ENCODE results near the gene SUPT16H.
"Not testable (repeated sequence)": the region's sequence is repeated elsewhere in the genome, so short reads cannot be mapped to it uniquely, and the experiment has no call there.

SUPT16H gene

DNA sequence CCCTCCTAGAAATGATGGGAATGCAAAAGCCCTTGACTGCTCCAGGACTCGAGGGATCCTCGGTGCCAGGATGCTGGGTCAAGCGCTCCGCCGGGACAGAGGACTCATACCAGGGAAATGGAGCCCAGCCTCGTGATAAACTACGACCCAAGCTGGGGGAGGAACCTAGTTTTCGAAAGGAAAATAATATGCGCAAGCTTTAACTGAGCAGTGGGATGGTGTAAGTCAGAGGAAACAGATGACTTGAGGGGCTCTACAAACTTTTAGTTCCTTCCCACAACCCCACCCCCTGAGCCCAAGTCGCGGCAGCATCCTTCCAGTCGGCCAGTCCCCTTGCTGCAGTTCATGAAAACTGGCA lies 654 bp upstream of the SUPT16H start:
- Mint-ChIP-seq H3K36me3 (peaks cover 25 to 28% of the 10 kb centered on the region in 2 donors), H3K4me1 (peaks cover 22 to 34% of the 10 kb centered on the region in 2 donors), H3K4me3 (peak overlapping the region; percentile 97 to 100), H3K27me3 (no peaks in the 10 kb centered on the region), H3K27ac (peak overlapping the region; percentile 100), H3K9me3 (no peaks in the 10 kb centered on the region)
- ATAC-seq (replicated peaks) = peak; percentile 53 to 61
- no peak for DNase-seq

DNA sequence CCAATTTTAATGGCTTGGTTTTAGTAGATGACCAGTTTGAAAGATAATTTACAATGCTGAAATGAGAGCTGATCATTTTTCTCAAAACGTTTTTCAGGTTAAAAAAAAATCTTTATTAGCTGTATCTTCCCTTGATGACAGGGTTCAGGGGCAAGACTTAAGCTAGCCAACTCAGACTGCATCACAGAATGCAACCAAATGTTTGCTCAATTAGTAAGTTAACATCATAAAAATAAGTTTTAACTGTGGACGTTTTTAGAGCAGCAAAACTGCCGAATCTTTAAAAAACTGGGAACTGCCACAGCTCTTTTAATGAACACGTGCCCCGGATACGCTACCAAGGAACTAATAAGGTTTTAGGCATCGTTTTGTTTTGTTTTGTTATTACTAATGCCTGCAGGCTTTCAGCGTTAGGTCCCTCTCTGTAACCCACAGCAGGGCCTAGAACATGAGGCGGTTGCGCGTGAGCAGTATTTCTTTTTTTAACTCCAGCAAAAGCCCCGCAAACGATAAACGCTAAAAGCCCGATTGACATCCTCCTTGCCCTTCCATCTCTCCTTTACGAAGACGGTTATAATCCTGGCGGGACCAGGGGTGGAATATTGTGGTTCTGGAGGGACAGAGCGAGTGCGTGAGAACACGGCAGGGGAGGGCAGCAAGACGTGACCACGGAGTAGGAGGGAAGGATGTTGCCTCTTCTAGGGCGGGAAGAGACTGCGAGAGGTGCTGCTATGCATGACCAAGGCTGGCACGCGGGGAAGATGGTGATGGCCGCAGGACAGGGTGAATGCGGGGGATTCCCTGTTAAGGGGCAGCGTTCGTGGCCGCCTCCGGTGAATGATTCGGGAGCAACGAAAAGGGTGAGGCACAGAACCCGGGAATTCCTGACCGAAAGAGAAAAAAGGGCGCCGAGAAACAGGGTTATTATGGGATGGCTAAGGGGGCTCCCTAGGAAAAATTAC lies 652 bp downstream of the SUPT16H start:
- peak; percentile 62 for DNase-seq

DNA sequence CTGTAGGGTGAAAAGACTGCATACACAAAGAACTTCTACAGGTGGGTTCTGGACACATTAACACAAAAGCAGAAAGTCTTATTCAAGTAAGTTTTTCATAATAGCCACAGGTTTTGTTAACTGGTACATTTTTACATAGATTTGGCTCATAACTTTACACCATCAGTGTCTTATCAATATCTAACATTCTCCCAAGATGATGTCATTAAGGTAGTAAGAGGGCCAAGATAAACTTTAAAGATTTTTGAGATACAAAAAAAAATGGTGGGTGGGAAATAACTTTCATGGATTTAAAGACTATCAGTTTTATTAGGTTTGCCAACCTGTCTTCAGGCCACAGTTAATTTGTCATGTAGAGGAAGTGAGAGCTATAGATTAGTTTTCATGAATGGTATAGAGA lies 1.7 kb downstream of the SUPT16H start:
- H3K9me3 Mint-ChIP-seq = no peaks in the 10 kb centered on the region
- H3K27me3 Mint-ChIP-seq = no peaks in the 10 kb centered on the region
- H3K36me3 Mint-ChIP-seq = peaks cover 25 to 37% of the 10 kb centered on the region in 2 donors
- H3K4me3 Mint-ChIP-seq = peak overlapping the region; percentile 68 to 82
- peak overlapping the region; percentile 91 for H3K27ac Mint-ChIP-seq
- H3K4me1 Mint-ChIP-seq = peaks cover 22 to 34% of the 10 kb centered on the region in 2 donors
- ATAC-seq (replicated peaks) (no peak), DNase-seq (no peak)

More for the DNA sequence above, 652 bp downstream of the SUPT16H start:
- Mint-ChIP-seq H3K27ac (peak overlapping the region; percentile 100), H3K27me3 (no peaks in the 10 kb centered on the region), H3K4me1 (peaks cover 22 to 34% of the 10 kb centered on the region in 2 donors), H3K36me3 (peaks cover 19 to 31% of the 10 kb centered on the region in 2 donors), H3K4me3 (peak overlapping the region; percentile 97 to 100), H3K9me3 (no peaks in the 10 kb centered on the region)
- ATAC-seq (replicated peaks) = peak; percentile 64 to 67

DNA sequence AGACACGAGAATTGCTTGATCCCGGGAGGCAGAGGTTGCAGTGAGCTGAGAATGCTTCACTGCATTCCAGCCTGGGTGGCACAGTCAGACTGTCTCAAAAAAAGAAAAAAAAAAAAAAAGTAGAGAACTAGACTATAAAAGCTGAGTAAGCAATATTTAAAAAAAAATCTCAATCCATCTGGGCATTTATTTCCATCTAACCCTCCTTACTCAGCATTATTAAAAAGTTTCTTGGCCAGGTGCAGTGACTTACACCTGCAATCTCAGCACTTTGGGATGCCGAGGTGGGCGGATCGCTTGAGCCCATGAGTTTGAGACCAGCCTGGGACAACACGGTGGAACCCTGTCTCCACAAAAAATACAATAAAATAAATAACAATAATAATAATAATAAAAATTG lies 4.5 kb downstream of the SUPT16H start:
- ATAC-seq (replicated peaks) = no peak
- no peaks in the 10 kb centered on the region for H3K27me3 Mint-ChIP-seq
- no peak overlapping the region for H3K27ac Mint-ChIP-seq
- DNase-seq = no peak
- H3K9me3 Mint-ChIP-seq = no peaks in the 10 kb centered on the region
- peaks cover 23 to 41% of the 10 kb centered on the region in 2 donors for H3K36me3 Mint-ChIP-seq
- H3K4me1 Mint-ChIP-seq = peaks cover 8 to 14% of the 10 kb centered on the region in 2 donors
- no peak overlapping the region for H3K4me3 Mint-ChIP-seq

DNA sequence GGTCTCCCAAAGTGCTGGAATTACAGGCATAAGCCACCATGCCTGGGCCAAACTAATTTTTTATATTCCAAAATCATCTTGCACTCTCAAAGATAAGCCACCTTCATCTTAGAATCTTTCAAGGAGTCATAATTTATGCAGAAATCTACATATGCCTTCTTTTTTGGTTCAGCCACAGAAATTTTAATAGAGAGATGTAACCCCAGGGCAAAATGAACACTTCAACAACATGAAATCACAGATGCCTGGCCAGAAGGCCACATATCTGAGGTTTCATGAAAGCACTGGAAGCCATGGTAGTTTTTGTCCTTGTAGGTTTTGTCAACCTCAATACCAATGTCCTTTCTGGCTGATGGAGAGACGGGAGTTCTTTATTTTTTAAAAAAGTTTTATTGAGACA lies 9.8 kb downstream of the SUPT16H start:
- peaks cover 29 to 51% of the 10 kb centered on the region in 2 donors for H3K36me3 Mint-ChIP-seq
- H3K9me3 Mint-ChIP-seq = no peaks in the 10 kb centered on the region
- ATAC-seq (replicated peaks) = no peak
- no peak overlapping the region for H3K27ac Mint-ChIP-seq
- no peaks in the 10 kb centered on the region for H3K4me1 Mint-ChIP-seq
- no peak for DNase-seq
- no peak overlapping the region for H3K4me3 Mint-ChIP-seq
- no peaks in the 10 kb centered on the region for H3K27me3 Mint-ChIP-seq

DNA sequence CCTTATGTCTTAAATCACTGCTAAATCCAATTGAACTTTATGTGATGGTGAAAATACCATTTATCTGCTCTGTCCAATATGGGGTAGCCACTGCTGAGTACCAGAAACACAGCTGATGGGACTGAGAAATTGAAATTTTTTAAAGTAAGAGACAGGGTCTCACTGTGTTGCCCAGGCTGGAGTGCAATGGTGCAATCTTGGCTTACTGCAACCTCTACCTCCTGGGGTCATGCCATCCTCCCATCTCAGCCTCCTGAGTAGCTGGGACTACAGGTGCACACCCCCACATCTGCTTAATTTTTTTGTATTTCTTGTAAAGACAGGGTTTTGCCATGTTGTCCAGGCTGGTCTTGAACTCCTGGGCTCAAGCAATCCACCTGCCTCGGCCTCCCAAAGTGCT lies 11.0 kb downstream of the SUPT16H start:
- not testable (repeated sequence) for H3K9me3 Mint-ChIP-seq

DNA sequence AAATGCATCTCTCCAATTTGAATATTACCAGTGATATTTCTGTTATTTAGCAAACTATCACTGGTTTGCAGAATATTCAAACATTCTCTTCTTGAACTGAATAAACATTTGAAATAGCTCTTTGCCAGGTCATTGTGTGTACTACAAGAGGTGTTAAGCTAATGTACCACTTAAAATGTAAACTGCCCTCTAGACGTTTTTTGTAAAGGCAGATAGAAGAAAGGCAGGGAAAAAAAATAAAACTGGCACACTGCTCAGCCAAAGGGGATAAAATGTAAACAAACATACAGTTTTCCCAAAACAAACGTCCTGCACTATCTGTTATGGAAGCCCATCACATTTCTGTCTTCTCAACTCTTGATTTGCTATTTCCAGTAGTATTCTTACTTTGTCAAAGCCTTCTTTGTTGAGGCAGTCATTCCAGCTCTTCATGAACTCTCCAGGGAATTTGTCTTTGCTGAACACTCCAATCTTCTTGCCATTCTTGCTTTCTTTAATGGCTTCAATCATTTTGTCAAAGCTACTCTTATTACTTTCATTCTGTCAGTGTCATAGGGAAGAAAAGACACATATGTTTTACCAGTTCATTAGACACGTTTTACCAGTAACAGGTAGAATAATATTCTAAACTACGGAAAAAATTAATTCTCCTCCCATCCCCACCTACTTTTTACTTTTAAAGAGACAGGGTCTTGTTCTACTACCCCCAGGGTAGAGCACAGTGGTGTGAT lies 13.7 kb downstream of the SUPT16H start:
- Mint-ChIP-seq H3K27me3 (no peaks in the 10 kb centered on the region), H3K27ac (no peak overlapping the region), H3K4me1 (peaks cover 0 to 4% of the 10 kb centered on the region in 2 donors), H3K4me3 (no peak overlapping the region), H3K36me3 (peaks cover 30 to 48% of the 10 kb centered on the region in 2 donors), H3K9me3 (no peaks in the 10 kb centered on the region)
- no peak for ATAC-seq (replicated peaks)
- DNase-seq = no peak

More for the DNA sequence above, 11.0 kb downstream of the SUPT16H start:
- H3K4me3 Mint-ChIP-seq; ATAC-seq (replicated peaks); H3K27ac Mint-ChIP-seq; H3K27me3 Mint-ChIP-seq; DNase-seq; H3K4me1 Mint-ChIP-seq: not testable (repeated sequence)
- H3K36me3 Mint-ChIP-seq = peaks cover 30 to 56% of the 10 kb centered on the region in 2 donors

DNA sequence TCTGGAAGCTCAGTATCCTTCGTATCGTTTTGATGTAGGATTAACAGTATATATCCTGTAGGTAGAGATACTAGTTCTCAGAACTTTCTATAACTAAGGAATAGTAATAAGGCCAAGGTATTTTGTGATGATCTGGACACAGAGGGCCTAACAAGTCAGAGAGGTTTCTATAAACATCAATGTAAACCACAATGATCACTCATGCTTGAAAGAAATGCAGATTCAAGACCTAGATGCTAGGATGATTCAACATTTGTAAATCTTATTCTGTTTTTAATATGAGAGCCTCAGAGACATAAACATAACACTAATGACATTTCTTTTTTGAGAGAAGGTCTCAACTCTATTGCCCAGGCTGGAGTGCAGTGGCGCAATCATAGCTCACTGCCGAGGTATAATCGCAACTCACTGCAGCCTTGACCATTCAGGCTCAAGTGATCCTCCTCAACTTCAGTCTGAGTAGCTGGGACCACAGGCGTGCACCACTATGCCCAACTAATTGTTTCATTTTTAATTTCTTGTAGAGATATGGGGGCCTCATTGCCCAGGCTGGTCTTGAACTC lies 16.2 kb downstream of the SUPT16H start:
- DNase-seq = no peak
- no peak overlapping the region for H3K4me3 Mint-ChIP-seq
- H3K27me3 Mint-ChIP-seq = no peaks in the 10 kb centered on the region
- H3K4me1 Mint-ChIP-seq = peaks cover 0 to 4% of the 10 kb centered on the region in 2 donors
- no peaks in the 10 kb centered on the region for H3K9me3 Mint-ChIP-seq
- peaks cover 45 to 59% of the 10 kb centered on the region in 2 donors for H3K36me3 Mint-ChIP-seq
- no peak for ATAC-seq (replicated peaks)
- peak overlapping the region; percentile 51 for H3K27ac Mint-ChIP-seq

DNA sequence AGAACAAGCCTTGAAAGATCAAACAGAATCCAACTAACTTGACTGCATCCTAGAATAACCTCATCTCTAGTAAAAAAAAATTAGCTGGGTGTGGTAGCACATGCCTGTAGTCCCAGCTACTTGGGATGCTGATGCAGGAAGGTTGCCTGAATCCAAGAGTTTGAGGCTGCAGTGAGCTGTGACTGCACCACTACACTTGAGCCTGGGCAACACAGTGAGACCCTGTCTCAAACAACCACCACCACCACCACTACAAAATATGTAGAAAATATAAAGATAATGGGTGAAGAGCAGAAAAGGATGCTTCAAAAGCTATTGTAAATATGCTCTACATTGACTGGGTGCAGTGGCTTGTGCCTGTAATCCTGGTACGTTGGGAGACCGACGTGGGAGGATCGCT lies 27.3 kb downstream of the SUPT16H start:
- Mint-ChIP-seq H3K27ac (no peak overlapping the region), H3K36me3 (peaks cover 61 to 72% of the 10 kb centered on the region in 2 donors), H3K9me3 (peaks cover 5 to 7% of the 10 kb centered on the region in 2 donors), H3K4me1 (peaks cover 13 to 19% of the 10 kb centered on the region in 2 donors), H3K4me3 (no peak overlapping the region), H3K27me3 (no peaks in the 10 kb centered on the region)
- ATAC-seq (replicated peaks) (no peak), DNase-seq (no peak)

DNA sequence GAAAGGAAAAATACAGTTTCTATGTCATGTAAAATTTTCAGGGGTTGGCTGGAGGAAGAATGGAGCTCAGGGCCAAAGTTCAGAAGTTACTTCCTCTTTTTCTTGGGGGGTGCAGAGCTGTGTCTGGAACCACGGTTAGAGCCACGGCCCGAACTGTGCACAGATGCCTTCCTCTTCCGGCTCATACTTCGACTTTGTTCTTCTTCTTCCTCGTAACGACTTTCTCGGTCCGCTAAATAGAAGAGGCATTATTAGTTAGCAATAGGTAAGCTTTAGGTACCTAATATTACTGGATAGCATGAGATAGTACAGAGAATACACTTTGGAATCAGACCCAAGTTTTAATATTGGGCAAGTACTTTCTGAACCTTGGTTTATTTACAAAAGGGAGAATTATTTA lies 31.2 kb downstream of the SUPT16H start:
- peak; percentile 31 for DNase-seq

DNA sequence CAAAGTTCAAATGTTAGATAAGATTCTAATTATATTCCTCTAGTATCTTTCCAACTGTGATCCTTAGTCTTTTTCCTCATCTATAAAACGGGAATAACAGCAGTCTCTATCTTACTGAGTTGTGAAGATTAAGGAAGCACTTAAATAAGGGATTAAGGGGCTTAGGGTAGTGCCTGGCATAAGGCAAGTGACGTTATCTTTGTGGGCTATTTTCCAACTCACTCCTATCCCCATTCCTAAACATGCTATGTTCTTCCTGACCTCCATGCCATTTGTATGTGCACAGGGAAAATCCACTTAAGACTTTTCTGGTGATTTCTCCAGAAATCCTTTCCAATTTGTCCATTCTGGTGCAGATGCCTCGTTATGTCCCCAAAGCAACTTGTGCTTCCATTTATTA lies 33.3 kb downstream of the SUPT16H start:
- ATAC-seq (replicated peaks) = no peak
- Mint-ChIP-seq H3K27me3 (no peaks in the 10 kb centered on the region), H3K36me3 (peaks cover 42 to 52% of the 10 kb centered on the region in 2 donors)

More for the DNA sequence above, 31.2 kb downstream of the SUPT16H start:
- Mint-ChIP-seq H3K36me3 (peaks cover 54 to 63% of the 10 kb centered on the region in 2 donors), H3K4me3 (peak overlapping the region; percentile 45 to 48), H3K27ac (peak overlapping the region; percentile 86), H3K9me3 (peaks cover 5 to 7% of the 10 kb centered on the region in 2 donors), H3K4me1 (peaks cover 18 to 19% of the 10 kb centered on the region in 2 donors), H3K27me3 (no peaks in the 10 kb centered on the region)
- ATAC-seq (replicated peaks) = peak; percentile 97 to 98

DNA sequence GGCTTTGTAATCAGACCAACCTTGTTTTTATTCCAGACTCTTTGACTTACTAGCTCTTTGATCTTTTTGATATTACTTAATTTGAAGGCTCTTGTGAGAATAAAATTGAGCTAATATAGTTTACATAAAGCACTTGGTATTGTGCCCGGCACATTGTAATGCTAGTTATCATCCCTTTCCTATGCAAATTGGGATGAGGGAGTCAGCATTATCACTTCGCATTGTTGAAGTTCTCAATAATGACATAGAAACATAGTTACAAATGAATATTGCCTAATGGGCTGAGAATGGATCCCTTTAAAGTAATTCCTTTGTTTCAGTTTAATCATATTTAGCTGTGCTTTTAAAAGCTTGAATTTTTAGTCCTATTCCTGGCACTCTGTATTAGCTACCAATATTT lies 36.6 kb downstream of the SUPT16H start:
- Mint-ChIP-seq H3K36me3 (peaks cover 15 to 22% of the 10 kb centered on the region in 2 donors), H3K4me1 (peaks cover 5 to 12% of the 10 kb centered on the region in 2 donors), H3K4me3 (no peak overlapping the region), H3K27ac (no peak overlapping the region), H3K27me3 (no peaks in the 10 kb centered on the region), H3K9me3 (peaks cover under 1 to 2% of the 10 kb centered on the region in 2 donors)
- no peak for ATAC-seq (replicated peaks)
- DNase-seq = no peak

More for the DNA sequence above, 33.3 kb downstream of the SUPT16H start:
- peaks cover 18 to 19% of the 10 kb centered on the region in 2 donors for H3K4me1 Mint-ChIP-seq
- no peak overlapping the region for H3K27ac Mint-ChIP-seq
- H3K9me3 Mint-ChIP-seq = peaks cover 5 to 7% of the 10 kb centered on the region in 2 donors
- DNase-seq = no peak
- H3K4me3 Mint-ChIP-seq = no peak overlapping the region

DNA sequence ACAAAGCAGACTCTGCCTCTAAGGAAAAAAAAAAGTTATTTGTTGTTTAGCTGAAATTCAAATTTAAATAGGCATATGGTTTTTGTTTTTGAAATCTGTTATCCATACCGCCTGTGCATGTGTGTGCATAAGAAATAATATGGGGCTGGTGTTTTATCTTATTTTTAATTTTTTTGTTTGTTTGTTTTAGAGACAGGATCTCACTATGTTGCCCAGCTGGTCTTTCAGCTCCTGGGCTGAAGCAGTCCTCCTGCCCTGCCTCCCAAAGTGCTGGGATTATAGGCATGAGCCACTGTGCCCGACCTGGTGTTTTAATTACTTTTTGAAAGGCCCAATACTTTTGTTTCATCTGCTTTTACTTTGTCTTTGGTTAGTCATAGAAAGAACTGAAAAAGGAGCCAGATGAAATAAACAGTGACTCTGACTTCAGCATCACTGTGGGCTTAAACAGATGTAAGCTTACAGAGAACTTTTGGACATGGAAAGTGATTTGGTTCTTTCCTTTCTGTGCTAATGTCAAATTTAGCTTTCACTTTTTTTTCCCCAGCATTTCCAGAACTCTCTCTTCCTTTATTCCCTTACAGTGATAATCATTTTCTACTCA lies 37.2 kb downstream of the SUPT16H start:
- peaks cover 10 to 16% of the 10 kb centered on the region in 2 donors for H3K36me3 Mint-ChIP-seq
- no peak overlapping the region for H3K27ac Mint-ChIP-seq
- no peaks in the 10 kb centered on the region for H3K9me3 Mint-ChIP-seq
- H3K27me3 Mint-ChIP-seq = no peaks in the 10 kb centered on the region
- no peak overlapping the region for H3K4me3 Mint-ChIP-seq
- DNase-seq (no peak), ATAC-seq (replicated peaks) (no peak)
- H3K4me1 Mint-ChIP-seq = peaks cover 0 to 7% of the 10 kb centered on the region in 2 donors
